Pancreas (tissue), 10 donors: ENCODE measurements around the gene MRGPRG. TPM values are rescaled to one million over a fixed set of nuclear protein-coding genes. Genes with fewer than 3 reads are reported as not detected.
A peak's percentile ranks its signal among the peaks of the same experiment; 100 is the strongest.

Experiments used
- ATAC-seq, 4 donors: fragments of 200-7000 bp; cut with Tn5 transposase; one replicate each; pipeline versions ENCODE4 v1.8.0 to v1.9.1; 2020; ENCODE audit warnings: mild to moderate bottlenecking in 4 of 4, moderate library complexity in 4 of 4
- DNase-seq, 6 donors: peaks; one replicate each; pipeline ENCODE4 v3.0.0-alpha.2; 2020
- FAIRE-seq: peaks from 2 replicates; lab custom pipeline; 2012; peaks lifted over from hg19 to GRCh38; lab: Jason Lieb, UNC
- H3K27ac ChIP-seq, 4 donors: fragments of 200-600 bp; sonication (generic); 1 replicate in 3 of 4; 2 replicates in 1 of 4; pipeline versions ENCODE4 v1.5.0 to v1.8.0; 2020
- H3K27me3 ChIP-seq, 4 donors: fragments of 200-600 bp; one replicate each; pipeline ENCODE4 v1.8.0; 2021
- H3K36me3 ChIP-seq, 3 donors: fragments of 200-600 bp; sonication (generic) in 1 of 3; one replicate each; pipeline versions ENCODE4 v1.5.0 to v1.8.0; 2020 to 2021
- H3K4me1 ChIP-seq, 3 donors: fragments of 200-600 bp; one replicate each; pipeline ENCODE4 v1.8.0; 2021
- H3K4me3 ChIP-seq, 4 donors: fragments of 200-600 bp; sonication (generic) in 2 of 4; one replicate each; pipeline versions ENCODE4 v1.5.0 to v1.8.0; 2020 to 2021
- H3K9me3 ChIP-seq, 4 donors: fragments of 200-600 bp; one replicate each; pipeline ENCODE4 v1.8.0; 2021
- WGBS, 2 donors: extraction: QIAGEN DNeasy Blood & Tissue Kit; methylation state at CpG; one replicate each; pipeline ENCODE4 v1.1.7; 2013; 5-methylcytosine and 5-hydroxymethylcytosine counted together
- intact Hi-C, 3 donors: fragments of 100-400 bp; cut with DNase I; formaldehyde crosslinking; loops; one replicate each; pipeline versions ENCODE4 v1.11.1 to v1.14.2; 2022
- polyA plus RNA-seq, 2 donors: library from polyadenylated mRNA; stranded (reverse); fragments of 200-250 nt; gene quantifications; one replicate each; pipeline ENCODE4 v1.2.3, GENCODE V29; 2013
- total RNA-seq, 6 donors: library from RNA; stranded (reverse); fragmentation: NEBNext Ultra II Directional in 4 of 6; extraction: Animal tissue kit (Norgen Biotek cat#: 25700) in 4 of 6; gene quantifications; one replicate each; pipeline versions ENCODE4 v1.2.1 to v1.2.4, GENCODE V29; 2021 to 2023
- TF ChIP-seq, protein P1 (sequence below), 4 donors: fragments of 200-600 bp; sonication (generic) in 3 of 4; IDR thresholded peaks; one replicate each; pipeline versions ENCODE4 v1.5.0 to v1.8.0; 2021; ENCODE audit warnings: antibody characterized with exemption in 4 of 4
- donor health status: healthy with polysubstance abuse.
- donor health status: DM: no; HTN: no; CAD: no; lungs with moderate emphysema.
- donor health status: DM: no; HTN: no; CAD: no.
- donor health status: control.
- donor health status: control.
- donor health status: Bipolar disorder and iron deficiency.
- donor health status: DM: yes; HTN: yes; CAD: no.
- donor health status: DM: no; HTN: no; CAD: no.
- donor health status: DM: no; HTN: no; CAD: no.
- donor health status: DM: yes; HTN: yes; CAD: no.

Gene MRGPRG
- total and polyA plus RNA-seq, 8 donors, result not detected

DNA sequence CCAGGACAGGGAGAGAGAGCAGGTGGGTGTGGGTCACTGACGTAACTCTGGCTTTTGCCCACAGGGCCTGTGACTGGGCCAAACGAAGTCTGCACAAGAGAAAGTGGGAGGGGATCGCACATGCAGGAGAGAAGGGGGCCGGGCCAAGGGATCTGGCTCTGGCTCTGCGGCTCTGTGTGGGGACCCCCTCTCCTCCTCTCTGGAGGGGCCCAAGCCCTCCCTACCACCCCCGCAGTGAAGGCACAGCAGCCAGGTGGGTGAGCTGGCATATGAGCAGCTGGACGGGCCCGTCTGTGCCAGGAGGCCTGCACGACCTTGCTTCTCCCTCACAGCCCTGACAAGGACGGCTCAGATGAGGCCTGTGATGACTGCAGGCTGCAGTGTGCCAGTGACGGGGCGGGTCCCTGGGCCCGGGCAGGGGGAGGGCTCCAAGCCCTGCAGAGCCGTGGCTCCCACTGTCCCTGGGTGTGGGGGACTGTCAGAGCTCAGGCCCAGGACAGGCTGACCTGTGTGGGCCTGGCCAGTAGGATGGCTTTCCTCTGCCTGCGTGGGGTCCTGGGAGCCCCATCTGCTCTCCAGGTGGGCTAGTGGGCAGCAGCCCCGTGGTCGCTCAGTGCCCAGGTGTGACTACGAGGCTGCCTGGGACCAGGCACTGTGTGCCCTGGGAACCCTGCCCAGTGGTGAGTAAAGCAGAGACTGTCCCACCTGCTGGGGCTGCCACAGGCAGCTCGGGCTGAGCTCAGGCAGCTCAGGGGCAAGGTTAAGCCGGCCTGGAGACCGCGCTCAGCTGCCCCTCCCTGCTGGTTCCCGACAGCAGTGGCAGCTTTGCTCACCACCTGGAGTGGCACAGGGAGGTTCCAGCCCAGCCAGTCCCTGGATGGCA lies 22.2 kb downstream of the MRGPRG start:
- no peak for ATAC-seq
- WGBS, 2 donors, result 72 to 73% methylated on average over 23 of the region's 23 CpGs
- TF ChIP-seq, protein P1, sequence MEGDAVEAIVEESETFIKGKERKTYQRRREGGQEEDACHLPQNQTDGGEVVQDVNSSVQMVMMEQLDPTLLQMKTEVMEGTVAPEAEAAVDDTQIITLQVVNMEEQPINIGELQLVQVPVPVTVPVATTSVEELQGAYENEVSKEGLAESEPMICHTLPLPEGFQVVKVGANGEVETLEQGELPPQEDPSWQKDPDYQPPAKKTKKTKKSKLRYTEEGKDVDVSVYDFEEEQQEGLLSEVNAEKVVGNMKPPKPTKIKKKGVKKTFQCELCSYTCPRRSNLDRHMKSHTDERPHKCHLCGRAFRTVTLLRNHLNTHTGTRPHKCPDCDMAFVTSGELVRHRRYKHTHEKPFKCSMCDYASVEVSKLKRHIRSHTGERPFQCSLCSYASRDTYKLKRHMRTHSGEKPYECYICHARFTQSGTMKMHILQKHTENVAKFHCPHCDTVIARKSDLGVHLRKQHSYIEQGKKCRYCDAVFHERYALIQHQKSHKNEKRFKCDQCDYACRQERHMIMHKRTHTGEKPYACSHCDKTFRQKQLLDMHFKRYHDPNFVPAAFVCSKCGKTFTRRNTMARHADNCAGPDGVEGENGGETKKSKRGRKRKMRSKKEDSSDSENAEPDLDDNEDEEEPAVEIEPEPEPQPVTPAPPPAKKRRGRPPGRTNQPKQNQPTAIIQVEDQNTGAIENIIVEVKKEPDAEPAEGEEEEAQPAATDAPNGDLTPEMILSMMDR (IDR thresholded peaks at IDR 0.05), result no peak
- Histone ChIP-seq H3K9me3 (no peaks in the 10 kb centered on the region), H3K4me3 (no peak overlapping the region), H3K27me3 (no peaks in the 10 kb centered on the region), H3K4me1 (no peaks in the 10 kb centered on the region), H3K36me3 (no peaks in the 10 kb centered on the region), H3K27ac (no peak overlapping the region)
- FAIRE-seq, result no peak
- intact Hi-C loops, result no loop called here
- peak in 1 of 6 donors; percentile 6 for DNase-seq

DNA sequence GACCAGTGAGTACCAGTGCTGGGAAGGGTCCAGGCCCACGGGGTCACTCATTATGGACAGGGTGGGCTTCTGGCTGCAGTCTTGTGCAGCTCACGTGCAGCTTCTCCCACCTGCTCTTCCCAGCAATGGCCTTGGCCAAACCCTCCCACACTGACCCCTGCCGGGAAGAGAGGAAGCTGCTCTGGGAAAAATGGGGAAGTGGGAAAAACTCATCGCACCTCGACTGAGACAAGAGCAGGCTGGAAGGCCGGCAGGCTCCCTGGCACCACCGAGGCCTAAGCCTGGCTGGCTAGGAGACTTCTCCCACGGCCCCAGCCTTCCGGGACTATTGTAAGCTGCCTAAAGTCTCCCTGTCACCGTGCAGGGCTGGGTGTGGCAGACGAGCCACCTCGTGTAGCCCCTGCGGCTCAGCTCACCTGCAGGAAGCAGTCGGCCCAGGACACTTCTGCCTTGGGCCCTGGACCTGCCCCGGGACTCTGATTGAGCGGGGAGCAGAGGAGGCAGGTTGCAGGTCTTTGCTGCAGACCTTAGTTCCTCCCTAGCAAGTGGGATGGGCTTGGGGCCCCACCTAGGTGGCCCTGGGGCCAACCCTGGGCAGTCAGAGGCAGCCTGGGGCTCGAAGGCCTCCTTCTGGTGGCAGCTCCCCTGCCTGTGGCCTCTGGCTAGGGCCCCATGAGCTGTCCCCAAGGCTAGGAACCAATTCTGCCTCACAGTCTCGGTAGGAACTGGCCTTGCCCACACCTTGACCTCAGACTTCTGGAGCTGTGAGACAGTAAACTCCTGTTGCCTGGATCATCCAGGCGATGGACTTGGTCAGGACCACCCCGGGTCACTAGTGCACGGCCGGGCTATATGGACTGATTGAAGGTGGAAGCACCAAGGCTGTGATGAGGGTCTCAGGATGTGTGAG lies 23.1 kb downstream of the MRGPRG start:
- intact Hi-C loops, result no loop called here
- peak in 2 of 4 donors; percentile 32 to 39 for ATAC-seq
- no peaks in the 10 kb centered on the region for H3K36me3 ChIP-seq
- no peak overlapping the region for H3K4me3 ChIP-seq
- H3K9me3 ChIP-seq, result no peaks in the 10 kb centered on the region
- peak in 2 of 6 donors; percentile 13 to 51 for DNase-seq
- no peaks in the 10 kb centered on the region for H3K27me3 ChIP-seq
- FAIRE-seq, result no peak
- TF ChIP-seq, protein P1 (IDR thresholded peaks at IDR 0.05), result no peak
- H3K4me1 ChIP-seq, result no peaks in the 10 kb centered on the region
- WGBS, 2 donors, result 50 to 59% methylated on average over 22 of the region's 22 CpGs
- no peak overlapping the region for H3K27ac ChIP-seq

DNA sequence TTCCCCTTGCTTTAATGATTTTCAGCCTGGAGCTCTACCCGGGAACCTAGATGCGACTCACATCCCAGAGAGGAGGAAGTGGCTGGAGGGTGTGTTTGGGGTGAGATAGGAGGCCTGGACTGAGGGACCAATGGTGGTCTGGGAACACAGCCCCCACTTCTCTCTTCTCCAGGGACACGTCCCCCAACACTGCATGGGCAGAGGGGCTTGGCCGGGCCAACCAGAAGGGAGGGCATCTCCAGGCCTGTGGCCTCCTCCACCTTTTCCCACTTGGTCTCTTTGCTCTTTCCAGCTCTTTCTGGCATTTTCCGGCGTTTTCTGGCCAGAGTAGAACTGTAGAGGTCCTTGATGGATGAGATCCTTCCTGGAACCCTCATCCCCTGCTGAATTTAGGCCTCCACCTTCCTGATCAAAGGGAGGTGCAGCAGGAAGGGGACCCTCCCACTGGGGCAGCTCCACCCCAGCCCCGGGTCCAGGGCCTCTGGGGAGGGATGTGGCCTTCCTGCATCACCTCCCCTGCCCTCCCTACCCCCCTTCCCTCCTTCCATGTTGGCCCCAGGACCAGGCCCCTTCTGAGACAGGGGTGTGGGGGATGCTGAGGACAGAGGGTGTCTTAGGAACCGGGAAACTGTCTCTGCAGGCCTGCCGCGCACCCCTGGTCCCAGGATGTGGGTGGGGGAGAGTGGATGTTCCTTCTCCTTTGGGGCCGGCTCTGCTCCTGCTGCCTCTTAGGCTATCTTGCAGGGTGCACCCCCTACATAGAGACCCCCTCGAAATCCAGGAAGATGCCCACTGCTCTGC lies 24.4 kb downstream of the MRGPRG start:
- no peak overlapping the region for H3K4me3 ChIP-seq
- no peak for ATAC-seq
- no peaks in the 10 kb centered on the region for H3K36me3 ChIP-seq
- H3K27ac ChIP-seq, result no peak overlapping the region
- TF ChIP-seq, protein P1 (IDR thresholded peaks at IDR 0.05), result no peak
- H3K9me3 ChIP-seq, result no peaks in the 10 kb centered on the region
- no peak for DNase-seq
- 70 to 74% methylated on average over 12 of the region's 12 CpGs for WGBS, 2 donors
- no peaks in the 10 kb centered on the region for H3K27me3 ChIP-seq
- FAIRE-seq, result no peak
- intact Hi-C loops, result no loop called here
- no peaks in the 10 kb centered on the region for H3K4me1 ChIP-seq

DNA sequence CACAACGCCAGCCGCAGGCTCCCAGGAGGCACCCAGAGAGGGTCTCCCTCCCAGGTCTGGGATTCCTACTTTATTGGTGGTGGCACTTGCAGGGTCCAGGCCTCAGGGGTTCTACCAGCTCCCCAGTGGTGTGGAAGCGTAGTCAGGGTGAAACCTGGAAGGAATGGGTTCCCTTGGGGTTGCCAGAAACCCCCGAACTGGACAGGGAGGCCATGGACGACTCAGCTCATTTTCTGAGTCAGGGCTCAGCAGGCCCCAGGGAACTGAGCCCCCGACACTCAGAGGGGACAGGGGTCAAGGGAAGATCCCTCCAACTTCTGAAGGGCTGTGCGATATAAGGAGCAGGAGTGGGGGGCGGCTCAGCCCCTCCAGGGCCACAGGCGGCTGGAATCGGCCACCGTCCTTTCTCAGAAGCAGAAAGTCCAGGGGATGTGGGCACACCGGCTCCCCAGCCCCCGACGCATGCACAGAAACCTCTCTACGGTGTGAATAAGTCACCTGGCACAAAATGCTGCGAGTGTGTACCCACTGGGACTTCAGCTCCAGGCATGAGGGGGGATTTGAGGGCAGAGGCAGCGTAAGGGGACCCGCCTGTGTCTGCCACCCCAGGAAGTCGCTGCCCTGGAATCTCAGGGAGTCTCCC lies 25.1 kb downstream of the MRGPRG start:
- Histone ChIP-seq H3K4me1 (no peaks in the 10 kb centered on the region), H3K4me3 (no peak overlapping the region), H3K36me3 (no peaks in the 10 kb centered on the region), H3K27ac (no peak overlapping the region), H3K27me3 (no peaks in the 10 kb centered on the region), H3K9me3 (no peaks in the 10 kb centered on the region)
- intact Hi-C loops, result no loop called here
- TF ChIP-seq, protein P1 (IDR thresholded peaks at IDR 0.05), result no peak
- 81 to 88% methylated on average over 18 to 19 of the region's 19 CpGs for WGBS, 2 donors
- DNase-seq (no peak), FAIRE-seq (no peak), ATAC-seq (no peak)
